Fibroblast of skin of left biceps (primary cell): ENCODE results near the gene STARD7.

Experiments used
- DNase-seq, 2 experiments: peaks; one replicate each; pipeline ENCODE4 v3.0.0-alpha.2; 2013; ENCODE audit warnings: low read depth in 2 of 2

STARD7 gene

GRCh38 chr2:96136129-96136720 lies 72.4 kb downstream of the STARD7 start:
- DNase-seq = no peak

GRCh38 chr2:96135621-96136020 lies 73.0 kb downstream of the STARD7 start:
- no peak for DNase-seq

GRCh38 chr2:96135171-96135570 lies 73.5 kb downstream of the STARD7 start:
- no peak for DNase-seq
